HEK293 (cell line): ENCODE measurements around the gene PARD3.

Source experiments
- CTCF ChIA-PET: fragments of 350-600 bp; formaldehyde crosslinking; extraction: SDS; loops from one replicate; lab custom pipeline; 2021; ENCODE audit warnings: antibody characterized with exemption; lab: Yijun Ruan, JAX
- POLR2A ChIA-PET: fragments of 300-600 bp; formaldehyde crosslinking; extraction: SDS; loops from one replicate; lab custom pipeline; 2020; ENCODE audit warnings: antibody characterized with exemption, inconsistent platforms; lab: Yijun Ruan, JAX
- H3K27ac ChIP-seq: fragments of 200-500 bp; sonication (Bioruptor generic); 2 replicates; pipeline ENCODE4 v1.5.1; 2014; ENCODE audit warnings: low read depth, low read length, control low read depth, inconsistent platforms; ENCODE audit errors: extremely low read depth
- H3K36me3 ChIP-seq, 2 experiments: fragments of 200-500 bp in 1 of 2; sonication (Bioruptor generic) in 1 of 2; 1 replicate in 1 of 2; 2 replicates in 1 of 2; pipeline ENCODE4 v1.5.1; 2014 to 2017; ENCODE audit warnings: inconsistent platforms in 2 of 2, low read length in 2 of 2; ENCODE audit not compliant: control insufficient read depth in 2 of 2, insufficient read depth in 1 of 2
- H3K4me1 ChIP-seq: fragments of 200-500 bp; sonication (Bioruptor generic); 2 replicates; pipeline ENCODE4 v1.5.1; 2014; ENCODE audit warnings: mild to moderate bottlenecking, low read length, inconsistent platforms; ENCODE audit not compliant: control insufficient read depth, insufficient read depth
- H3K4me3 ChIP-seq: 2 replicates; pipeline ENCODE4 v1.5.1; 2011; ENCODE audit warnings: low read depth, mild to moderate bottlenecking, control low read depth, low read length, moderate library complexity
- H3K9me3 ChIP-seq: fragments of 200-500 bp; sonication (Bioruptor generic); 2 replicates; pipeline ENCODE4 v1.5.1; 2014; ENCODE audit warnings: low read depth, low read length, inconsistent platforms; ENCODE audit not compliant: control insufficient read depth, insufficient read depth
- GLI2 ChIP-seq: fragments of 450-650 bp; formaldehyde crosslinking; IDR thresholded peaks from 2 replicates; pipeline ENCODE4; 2017; ENCODE audit warnings: missing biosample characterization, missing genetic modification characterization, low read depth, borderline replicate concordance
- HOXC10 ChIP-seq: sonication (generic); formaldehyde crosslinking; IDR thresholded peaks from 2 replicates; pipeline ENCODE4 v1.8.1; 2023; ENCODE audit warnings: mild to moderate bottlenecking, missing genetic modification reagents
- HOXD13 ChIP-seq: sonication (generic); formaldehyde crosslinking; IDR thresholded peaks from 2 replicates; pipeline ENCODE4 v1.8.0; 2022; ENCODE audit warnings: missing genetic modification reagents, borderline replicate concordance
- PRDM1 ChIP-seq: fragments of 450-650 bp; formaldehyde crosslinking; IDR thresholded peaks from 2 replicates; pipeline ENCODE4; 2016; ENCODE audit warnings: missing biosample characterization, missing genetic modification characterization
- SP7 ChIP-seq: fragments of 450-650 bp; formaldehyde crosslinking; IDR thresholded peaks from 2 replicates; pipeline ENCODE4 v1.5.1; 2016; ENCODE audit warnings: missing biosample characterization, missing genetic modification characterization
- TCF7L2 ChIP-seq: IDR thresholded peaks from 2 replicates; pipeline ENCODE4 v1.6.1; 2011; ENCODE audit warnings: low read depth, mild to moderate bottlenecking, inconsistent platforms, low read length, moderate library complexity, borderline replicate concordance
- WT1 ChIP-seq: fragments of 450-650 bp; formaldehyde crosslinking; IDR thresholded peaks from 2 replicates; pipeline ENCODE4 v1.5.1; 2016; ENCODE audit warnings: missing biosample characterization, missing genetic modification characterization
- ZBTB10 ChIP-seq: fragments of 450-650 bp; formaldehyde crosslinking; IDR thresholded peaks from 2 replicates; pipeline ENCODE4 v1.5.1; 2016; ENCODE audit warnings: missing biosample characterization, missing genetic modification characterization
- ZBTB6 ChIP-seq: fragments of 450-650 bp; formaldehyde crosslinking; IDR thresholded peaks from 2 replicates; pipeline ENCODE4 v1.5.1; 2017; ENCODE audit warnings: missing biosample characterization, missing genetic modification characterization
- ZFP3 ChIP-seq: fragments of 450-650 bp; formaldehyde crosslinking; IDR thresholded peaks from 2 replicates; pipeline ENCODE4 v1.5.1; 2016; ENCODE audit warnings: low read depth, missing biosample characterization, missing genetic modification characterization
- ZNF133 ChIP-seq: fragments of 450-650 bp; formaldehyde crosslinking; IDR thresholded peaks from 2 replicates; pipeline ENCODE4 v1.5.1; 2016; ENCODE audit warnings: missing biosample characterization, missing genetic modification characterization
- ZNF280D ChIP-seq: fragments of 450-650 bp; formaldehyde crosslinking; IDR thresholded peaks from 2 replicates; pipeline ENCODE4 v1.5.1; 2016; ENCODE audit warnings: missing biosample characterization, missing genetic modification characterization
- ZNF335 ChIP-seq: fragments of 450-650 bp; formaldehyde crosslinking; conservative IDR thresholded peaks from 2 replicates; pipeline ENCODE4 v1.5.1; 2016; ENCODE audit warnings: missing biosample characterization, missing genetic modification characterization
- ZNF341 ChIP-seq: fragments of 450-650 bp; formaldehyde crosslinking; IDR thresholded peaks from 2 replicates; pipeline ENCODE4; 2016; ENCODE audit warnings: low read depth, missing biosample characterization, missing genetic modification characterization
- ZNF501 ChIP-seq: fragments of 450-650 bp; formaldehyde crosslinking; IDR thresholded peaks from 2 replicates; pipeline ENCODE4 v1.5.1; 2016; ENCODE audit warnings: missing biosample characterization, missing genetic modification characterization
- ZNF600 ChIP-seq: fragments of 450-650 bp; formaldehyde crosslinking; IDR thresholded peaks from 2 replicates; pipeline ENCODE4 v1.5.1; 2016; ENCODE audit warnings: missing biosample characterization, missing genetic modification characterization
- ZNF610 ChIP-seq: fragments of 450-650 bp; formaldehyde crosslinking; IDR thresholded peaks from 2 replicates; pipeline ENCODE4 v1.5.1; 2016; ENCODE audit warnings: missing biosample characterization, missing genetic modification characterization, borderline replicate concordance
- ZNF660 ChIP-seq: fragments of 450-650 bp; IDR thresholded peaks from 2 replicates; pipeline ENCODE4 v1.5.1; 2018; ENCODE audit warnings: missing biosample characterization, mild to moderate bottlenecking, missing genetic modification characterization
- ZNF677 ChIP-seq: fragments of 450-650 bp; IDR thresholded peaks from 2 replicates; pipeline ENCODE4 v1.5.0; 2018; ENCODE audit warnings: missing biosample characterization, mild to moderate bottlenecking, missing genetic modification characterization, moderate library complexity
- ZNF768 ChIP-seq: fragments of 450-650 bp; formaldehyde crosslinking; IDR thresholded peaks from 2 replicates; pipeline ENCODE4 v1.5.1; 2018; ENCODE audit warnings: missing biosample characterization, mild to moderate bottlenecking, missing genetic modification characterization
- ZXDB ChIP-seq: fragments of 450-650 bp; formaldehyde crosslinking; IDR thresholded peaks from 2 replicates; pipeline ENCODE4 v1.5.1; 2016; ENCODE audit warnings: missing biosample characterization, missing genetic modification characterization
- TF ChIP-seq, protein P1 (sequence below): fragments of 450-650 bp; formaldehyde crosslinking; IDR thresholded peaks from 2 replicates; pipeline ENCODE4 v1.5.1; 2016; ENCODE audit warnings: missing biosample characterization, missing genetic modification characterization

PARD3 gene

GRCh38 chr10:34801097-34801733 lies 13.9 kb downstream of the PARD3 start (continued):
- 0 out of 2 replicates have a peak, but pooled peaks have one; percentile 16 for TF ChIP-seq ZNF341 (tag by site-specific recombination)

GRCh38 chr10:34800624-34801023 lies 14.5 kb downstream of the PARD3 start:
- peaks cover 0 to 3% of the 10 kb centered on the region in 2 experiments; a peak in 1 of 3 replicates for H3K36me3 ChIP-seq
- TF ChIP-seq ZNF768 (tag by site-specific recombination) (no peak), WT1 (tag by site-specific recombination) (no peak), ZFP3 (tag by site-specific recombination) (no peak), TCF7L2 (no peak), ZNF501 (tag by site-specific recombination) (no peak)
- TF ChIP-seq, all 188 proteins: peak for 0
- POLR2A ChIA-PET: no interaction called here
- Histone ChIP-seq H3K4me1 (peaks cover 6% of the 10 kb centered on the region), H3K27ac (no peak overlapping the region), H3K9me3 (no peaks in the 10 kb centered on the region), H3K4me3 (no peak overlapping the region)
- CTCF ChIA-PET: no interaction called here

GRCh38 chr10:34798654-34799053 lies 16.4 kb downstream of the PARD3 start:
- H3K4me1 ChIP-seq: peaks cover 7% of the 10 kb centered on the region
- ChIA-PET POLR2A (interaction anchor here (1.2 kb wide), 1 partner anchor 10 kb away, joined by 3 read pairs; no protein-coding TSS in a partner anchor), CTCF (interaction anchor here (0.6 kb wide), 1 partner anchor 797 kb away, joined by 4 read pairs; no protein-coding TSS in a partner anchor)
- H3K4me3 ChIP-seq: no peak overlapping the region
- H3K9me3 ChIP-seq: no peaks in the 10 kb centered on the region
- H3K36me3 ChIP-seq: peaks cover 0 to 3% of the 10 kb centered on the region in 2 experiments; a peak in 1 of 3 replicates
- no peak overlapping the region for H3K27ac ChIP-seq
- no peak for TF ChIP-seq HOXC10 (CRISPR knock-in tag)
- TF ChIP-seq GLI2 (tag by site-specific recombination): no peak
- TF ChIP-seq HOXD13 (CRISPR knock-in tag): no peak
- TF ChIP-seq SP7 (tag by site-specific recombination): no peak
- TF ChIP-seq ZBTB6 (tag by site-specific recombination): no peak
- TF ChIP-seq ZNF600 (tag by site-specific recombination): no peak
- no peak for TF ChIP-seq ZNF133 (tag by site-specific recombination)
- no peak for TF ChIP-seq ZNF677 (tag by site-specific recombination)
- TF ChIP-seq ZNF610: no peak
- TF ChIP-seq PRDM1: no peak
- no peak for TF ChIP-seq ZNF335 (tag by site-specific recombination)
- TF ChIP-seq, protein P1, sequence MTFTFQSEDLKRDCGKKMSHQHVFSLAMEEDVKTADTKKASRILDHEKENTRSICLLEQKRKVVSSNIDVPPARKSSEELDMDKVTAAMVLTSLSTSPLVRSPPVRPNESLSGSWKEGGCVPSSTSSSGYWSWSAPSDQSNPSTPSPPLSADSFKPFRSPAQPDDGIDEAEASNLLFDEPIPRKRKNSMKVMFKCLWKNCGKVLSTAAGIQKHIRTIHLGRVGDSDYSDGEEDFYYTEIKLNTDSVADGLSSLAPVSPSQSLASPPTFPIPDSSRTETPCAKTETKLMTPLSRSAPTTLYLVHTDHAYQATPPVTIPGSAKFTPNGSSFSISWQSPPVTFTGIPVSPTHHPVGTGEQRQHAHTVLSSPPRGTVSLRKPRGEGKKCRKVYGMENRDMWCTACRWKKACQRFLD (tag by site-specific recombination): no peak
- TF ChIP-seq ZNF660 (tag by site-specific recombination): no peak
- no peak for TF ChIP-seq ZXDB (tag by site-specific recombination)
- no peak for TF ChIP-seq ZBTB10 (tag by site-specific recombination)
- no peak for TF ChIP-seq ZNF280D
